HS-5 (cell line): Measurements from ENCODE around the gene CHL1.

Experiments used
- DNase-seq: peaks from one replicate; pipeline ENCODE4 v3.0.0-alpha.2; 2012; ENCODE audit warnings: low read depth

Gene CHL1

GRCh38 chr3:284322-284721, 87.8 kb downstream of the CHL1 start:
- DNase-seq, result no peak

DNA sequence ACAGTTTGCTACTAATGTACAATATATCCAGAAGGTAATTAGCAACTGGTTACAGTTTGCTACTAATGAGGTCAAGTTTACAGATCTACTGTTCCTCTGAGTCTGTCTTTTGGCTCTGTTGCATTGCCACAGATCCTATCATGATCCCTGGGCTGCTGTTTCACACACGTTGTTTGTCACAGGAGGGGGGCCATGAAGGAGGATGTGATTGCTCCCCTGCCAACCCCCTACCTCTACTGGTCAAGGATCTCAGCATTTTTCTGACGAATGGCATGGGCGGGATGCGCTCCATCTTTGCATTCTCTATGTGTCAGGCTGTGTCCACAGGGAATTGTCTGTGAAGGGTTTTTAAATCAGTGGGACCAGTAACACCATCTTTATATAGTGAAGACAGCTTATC, 91.9 kb downstream of the CHL1 start:
- no peak for DNase-seq

GRCh38 chr3:291028-291427, 94.5 kb downstream of the CHL1 start:
- no peak for DNase-seq

DNA sequence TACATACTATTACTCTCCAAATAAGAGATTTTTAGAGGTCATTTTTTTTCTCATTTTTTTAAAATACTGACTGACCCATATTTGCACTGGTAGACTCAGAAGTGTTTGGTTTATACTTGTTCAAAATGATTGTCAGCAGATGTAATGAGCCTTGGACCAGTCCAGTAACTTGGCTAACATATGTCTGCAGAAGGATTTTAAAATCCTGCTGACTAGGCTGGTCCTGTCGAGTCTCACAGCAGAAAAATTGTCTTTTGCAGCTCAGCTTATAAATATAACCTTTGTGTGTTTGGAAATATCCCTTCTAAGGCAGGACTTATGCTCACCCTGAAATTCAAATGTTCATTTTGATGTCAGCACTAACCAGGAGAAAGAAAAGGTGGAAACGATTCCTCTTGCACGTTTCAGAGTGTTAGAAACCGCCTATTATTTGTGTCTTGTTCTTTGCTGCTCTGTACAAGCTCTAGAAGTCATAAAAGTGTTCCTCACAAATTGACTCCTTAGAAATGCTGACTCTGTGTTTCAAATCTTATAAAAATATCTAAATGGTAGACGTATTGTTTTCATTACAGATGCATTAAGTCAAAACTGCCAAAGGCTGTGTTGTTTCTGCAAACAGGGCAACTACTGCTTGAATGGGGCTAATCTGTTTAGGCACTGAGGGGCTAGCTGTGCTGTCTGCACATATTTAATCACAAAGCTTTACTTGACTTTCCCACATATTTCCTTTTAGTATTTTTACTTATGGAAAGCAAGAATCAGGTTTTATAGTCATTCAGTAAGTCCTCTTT, 95.3 kb downstream of the CHL1 start:
- DNase-seq, result no peak

DNA sequence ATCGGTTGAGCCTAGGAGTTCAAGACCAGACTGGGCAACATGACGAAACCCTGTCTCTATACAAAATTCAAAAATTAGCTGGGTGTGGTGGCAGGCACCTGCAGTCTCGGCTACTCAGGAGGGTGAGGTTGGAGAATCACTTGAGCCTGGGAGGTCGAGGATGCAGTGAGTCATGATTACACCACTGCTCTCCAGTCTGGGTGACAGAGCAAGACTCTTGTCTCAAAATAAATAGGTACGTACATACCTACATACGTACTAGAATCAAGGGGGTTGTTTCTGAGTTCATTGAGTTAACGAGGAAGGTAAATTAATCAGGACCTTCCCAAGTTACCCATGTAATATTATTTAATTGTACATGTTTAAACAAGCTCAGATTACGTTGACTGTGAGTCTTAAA, 97.5 kb downstream of the CHL1 start:
- no peak for DNase-seq

- DNase-seq, result no peak
Observed at GRCh38 chr3:294581-294980, 98.0 kb downstream of the CHL1 start.

DNA sequence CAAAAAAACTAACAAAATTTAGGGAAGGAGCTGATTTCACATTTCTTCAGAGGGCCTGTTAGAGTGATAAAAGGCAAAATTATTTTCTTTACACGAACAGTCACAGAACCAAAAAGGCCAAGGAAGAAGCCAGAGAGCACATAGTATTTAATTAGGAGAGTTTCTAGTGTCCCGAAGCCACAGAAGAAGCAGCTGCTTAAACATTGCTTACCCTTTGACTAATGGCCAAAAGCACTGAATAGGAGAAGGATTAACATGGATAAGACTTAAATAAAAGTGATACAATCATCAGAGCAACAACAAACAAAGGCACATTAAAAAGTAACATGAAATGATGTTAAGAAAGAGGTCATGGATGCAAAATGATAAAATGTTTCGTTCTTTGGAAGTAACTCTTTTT, 98.6 kb downstream of the CHL1 start:
- DNase-seq, result no peak

- no peak for DNase-seq
Observed at GRCh38 chr3:297585-297984, 101.0 kb downstream of the CHL1 start.

GRCh38 chr3:299590-300301, 103.2 kb downstream of the CHL1 start:
- no peak for DNase-seq

DNA sequence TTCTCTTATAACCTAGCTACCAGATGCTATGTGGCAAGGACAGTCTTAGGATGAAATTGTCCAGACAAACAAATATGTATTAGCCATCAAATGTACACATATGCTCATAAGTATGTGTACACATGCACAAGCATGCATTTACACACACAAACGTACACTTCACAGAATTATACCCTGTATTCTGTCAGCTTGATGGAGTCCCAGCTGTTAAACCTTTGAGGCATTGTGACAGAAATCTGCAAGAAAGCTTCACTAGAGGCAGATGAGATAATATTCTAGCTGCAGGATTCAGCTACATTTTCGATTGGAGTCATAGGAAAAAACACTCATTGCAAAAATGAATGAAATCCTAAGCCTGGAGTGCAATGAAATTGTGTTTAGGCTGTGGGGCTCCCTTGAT, 110.6 kb downstream of the CHL1 start:
- DNase-seq, result no peak

DNA sequence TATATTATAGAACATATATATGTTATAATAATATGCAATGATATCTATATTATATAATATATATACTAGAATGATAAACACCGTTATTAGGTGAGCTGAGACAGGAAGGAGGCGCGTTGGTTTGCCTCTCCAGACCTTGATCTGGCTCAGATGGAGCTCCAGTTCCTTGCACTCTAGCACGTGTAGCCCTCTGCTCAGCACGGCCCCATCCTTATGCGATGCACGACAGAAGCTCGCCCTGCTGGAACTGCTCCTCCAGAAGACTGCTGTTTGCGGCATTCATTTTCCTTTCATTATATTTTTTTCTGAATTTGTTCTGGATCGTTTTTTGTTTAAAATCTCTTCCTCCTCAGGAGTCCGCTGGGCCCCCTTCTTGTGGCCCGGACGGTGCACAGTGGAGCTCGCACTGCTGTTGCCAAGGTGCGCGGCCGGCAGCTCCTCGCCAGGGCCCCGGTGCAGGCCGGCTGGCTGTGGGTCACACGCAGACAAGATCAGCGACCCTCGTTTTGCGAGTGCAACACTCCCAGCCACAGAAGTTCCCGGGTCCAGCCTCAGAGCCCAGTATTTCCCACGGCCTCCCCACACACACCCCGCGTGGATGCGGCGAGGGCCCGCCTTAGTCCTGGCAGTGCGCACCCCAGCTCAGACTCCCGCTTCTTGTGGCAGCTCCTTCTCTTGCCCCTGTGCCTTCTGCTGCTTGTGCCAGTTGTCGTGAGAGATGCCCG, 112.2 kb downstream of the CHL1 start:
- no peak for DNase-seq

GRCh38 chr3:312160-312733, 115.7 kb downstream of the CHL1 start:
- no peak for DNase-seq

GRCh38 chr3:312911-313310, 116.3 kb downstream of the CHL1 start:
- no peak for DNase-seq

GRCh38 chr3:317012-317411, 120.4 kb downstream of the CHL1 start:
- DNase-seq, result no peak

DNA sequence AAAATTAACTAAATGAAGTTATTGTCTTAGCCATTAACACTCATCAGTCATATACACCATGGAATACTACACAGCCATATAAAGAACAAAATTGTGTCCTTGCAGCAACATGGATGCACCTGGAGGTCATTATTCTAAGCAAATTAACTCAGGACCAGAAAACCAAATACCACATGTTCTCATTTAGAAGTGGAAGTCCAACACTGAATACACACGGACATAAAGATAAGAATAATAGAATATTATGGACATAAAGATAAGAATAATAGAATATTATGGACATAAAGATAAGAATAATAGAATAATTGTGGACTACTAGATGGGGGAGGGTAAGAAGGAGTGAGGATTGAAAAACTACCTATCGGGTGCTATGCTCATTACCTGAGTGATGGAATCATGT, 122.3 kb downstream of the CHL1 start:
- DNase-seq, result no peak

- no peak for DNase-seq
Observed at GRCh38 chr3:324423-324822, 127.9 kb downstream of the CHL1 start.

DNA sequence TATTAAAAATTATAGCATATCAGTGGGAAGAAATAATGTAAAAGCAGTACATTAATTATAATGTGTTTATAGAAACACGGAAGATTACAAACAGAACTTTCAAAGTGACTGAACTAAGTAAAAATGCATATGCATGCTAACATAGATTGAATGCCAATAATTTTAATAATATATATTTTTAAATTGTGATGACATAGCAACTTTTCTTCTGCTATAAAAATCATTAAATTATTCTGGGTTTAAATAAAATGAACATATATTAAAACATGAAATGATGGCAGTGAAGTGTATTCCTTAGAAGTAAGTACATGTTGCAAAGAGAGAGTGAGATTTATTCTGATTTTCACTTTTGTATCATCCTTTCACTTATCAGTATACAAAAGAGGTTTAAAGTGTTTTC, 128.9 kb downstream of the CHL1 start:
- DNase-seq, result no peak

GRCh38 chr3:330494-331115, 134.0 kb downstream of the CHL1 start:
- no peak for DNase-seq

DNA sequence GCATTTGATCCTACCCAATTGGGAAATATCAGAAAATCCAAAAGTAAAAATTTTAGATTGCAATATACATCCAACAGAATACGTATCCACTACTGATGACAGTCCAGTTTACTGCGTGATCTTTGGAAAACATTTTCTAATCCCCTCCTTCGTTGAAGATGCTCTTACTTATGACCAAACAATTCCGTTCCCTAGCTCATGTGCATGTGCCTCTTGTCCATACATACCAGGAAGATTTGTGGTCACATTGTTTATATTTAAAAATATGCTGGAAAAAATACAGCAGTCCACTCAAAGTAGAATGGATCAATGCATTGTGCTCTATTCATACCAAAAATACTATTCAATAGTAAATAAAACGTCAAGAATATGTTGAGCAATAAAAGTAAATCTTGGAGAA, 135.3 kb downstream of the CHL1 start:
- no peak for DNase-seq

DNA sequence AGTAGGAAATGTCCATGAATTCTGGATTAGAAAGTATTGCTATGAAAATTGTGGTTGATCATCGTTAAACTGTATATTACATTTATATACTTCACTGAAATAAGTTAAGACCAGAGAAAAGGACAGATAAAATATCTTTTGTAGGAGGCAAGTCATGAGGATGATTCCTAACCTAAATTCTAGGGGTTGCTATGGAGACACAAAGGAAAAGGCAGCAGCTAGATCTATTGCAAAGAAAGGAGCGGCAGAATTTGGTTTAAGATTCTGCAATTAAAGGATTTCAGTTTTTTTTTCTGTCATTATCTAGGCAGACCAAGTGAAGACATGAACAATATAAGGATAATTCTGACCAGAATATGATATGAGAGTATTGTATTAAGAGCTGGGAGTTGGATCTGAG, 136.1 kb downstream of the CHL1 start:
- DNase-seq, result no peak

- DNase-seq, result no peak
Observed at GRCh38 chr3:335240-335639, 138.7 kb downstream of the CHL1 start.

GRCh38 chr3:339351-339750, 142.8 kb downstream of the CHL1 start:
- no peak for DNase-seq
